Measurements from ENCODE around the gene GNAQ.

GRCh38 chr9:78030553-78031443 is 813 bp downstream of the GNAQ start:
- TF ChIP-seq, protein P1, sequence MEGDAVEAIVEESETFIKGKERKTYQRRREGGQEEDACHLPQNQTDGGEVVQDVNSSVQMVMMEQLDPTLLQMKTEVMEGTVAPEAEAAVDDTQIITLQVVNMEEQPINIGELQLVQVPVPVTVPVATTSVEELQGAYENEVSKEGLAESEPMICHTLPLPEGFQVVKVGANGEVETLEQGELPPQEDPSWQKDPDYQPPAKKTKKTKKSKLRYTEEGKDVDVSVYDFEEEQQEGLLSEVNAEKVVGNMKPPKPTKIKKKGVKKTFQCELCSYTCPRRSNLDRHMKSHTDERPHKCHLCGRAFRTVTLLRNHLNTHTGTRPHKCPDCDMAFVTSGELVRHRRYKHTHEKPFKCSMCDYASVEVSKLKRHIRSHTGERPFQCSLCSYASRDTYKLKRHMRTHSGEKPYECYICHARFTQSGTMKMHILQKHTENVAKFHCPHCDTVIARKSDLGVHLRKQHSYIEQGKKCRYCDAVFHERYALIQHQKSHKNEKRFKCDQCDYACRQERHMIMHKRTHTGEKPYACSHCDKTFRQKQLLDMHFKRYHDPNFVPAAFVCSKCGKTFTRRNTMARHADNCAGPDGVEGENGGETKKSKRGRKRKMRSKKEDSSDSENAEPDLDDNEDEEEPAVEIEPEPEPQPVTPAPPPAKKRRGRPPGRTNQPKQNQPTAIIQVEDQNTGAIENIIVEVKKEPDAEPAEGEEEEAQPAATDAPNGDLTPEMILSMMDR (IDR thresholded peaks at IDR 0.05): no peak
- TF ChIP-seq POLR2A (IDR thresholded peaks at IDR 0.05): peak in 1 of 4 donors; percentile 8
